ENCODE measurements around the gene DHX9.

The DHX9 gene

DNA sequence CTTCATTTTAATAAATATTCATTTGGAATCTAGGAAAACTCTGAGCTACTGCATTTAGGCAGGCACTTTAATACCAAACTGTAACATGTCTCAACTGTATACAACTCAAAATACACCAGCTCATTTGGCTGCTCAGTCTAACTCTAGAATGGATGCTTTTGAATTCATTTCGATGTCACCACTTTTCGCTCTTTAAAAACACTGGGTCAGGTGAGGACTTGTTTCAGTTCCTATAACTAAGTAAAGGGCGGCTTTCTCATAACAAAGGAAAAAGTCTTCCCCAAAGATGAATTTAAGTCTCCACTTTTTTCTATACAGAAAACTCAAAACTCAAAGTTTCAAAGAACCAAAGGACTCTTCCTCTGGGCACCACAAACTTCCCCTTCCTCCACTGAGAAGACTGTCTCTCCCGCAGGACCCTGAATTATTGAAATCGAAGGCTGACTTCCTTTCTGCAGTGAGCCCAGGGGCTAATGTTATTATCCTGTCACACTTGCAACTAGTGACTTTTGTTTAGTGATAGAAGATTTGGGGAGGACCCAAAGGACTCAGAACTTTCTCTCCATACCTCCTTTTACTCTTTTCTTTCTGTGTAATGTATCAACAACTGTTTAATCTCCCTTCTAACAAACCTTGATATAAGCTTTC, 9.7 kb upstream of the DHX9 start:
- H3K4me3 ChIP-seq (ENCODE audit: low read depth, low read length): no peak overlapping the region
- TF ChIP-seq, protein P1, sequence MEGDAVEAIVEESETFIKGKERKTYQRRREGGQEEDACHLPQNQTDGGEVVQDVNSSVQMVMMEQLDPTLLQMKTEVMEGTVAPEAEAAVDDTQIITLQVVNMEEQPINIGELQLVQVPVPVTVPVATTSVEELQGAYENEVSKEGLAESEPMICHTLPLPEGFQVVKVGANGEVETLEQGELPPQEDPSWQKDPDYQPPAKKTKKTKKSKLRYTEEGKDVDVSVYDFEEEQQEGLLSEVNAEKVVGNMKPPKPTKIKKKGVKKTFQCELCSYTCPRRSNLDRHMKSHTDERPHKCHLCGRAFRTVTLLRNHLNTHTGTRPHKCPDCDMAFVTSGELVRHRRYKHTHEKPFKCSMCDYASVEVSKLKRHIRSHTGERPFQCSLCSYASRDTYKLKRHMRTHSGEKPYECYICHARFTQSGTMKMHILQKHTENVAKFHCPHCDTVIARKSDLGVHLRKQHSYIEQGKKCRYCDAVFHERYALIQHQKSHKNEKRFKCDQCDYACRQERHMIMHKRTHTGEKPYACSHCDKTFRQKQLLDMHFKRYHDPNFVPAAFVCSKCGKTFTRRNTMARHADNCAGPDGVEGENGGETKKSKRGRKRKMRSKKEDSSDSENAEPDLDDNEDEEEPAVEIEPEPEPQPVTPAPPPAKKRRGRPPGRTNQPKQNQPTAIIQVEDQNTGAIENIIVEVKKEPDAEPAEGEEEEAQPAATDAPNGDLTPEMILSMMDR (IDR thresholded peaks at IDR 0.05; ENCODE audit: low read depth, low read length): no peak
- no peak for TF ChIP-seq POLR2A (IDR thresholded peaks at IDR 0.05; ENCODE audit: extremely low read depth, insufficient read length)
- no peak for TF ChIP-seq MYC (IDR thresholded peaks at IDR 0.05; ENCODE audit: low read depth, low read length)
- TF ChIP-seq, protein P2, sequence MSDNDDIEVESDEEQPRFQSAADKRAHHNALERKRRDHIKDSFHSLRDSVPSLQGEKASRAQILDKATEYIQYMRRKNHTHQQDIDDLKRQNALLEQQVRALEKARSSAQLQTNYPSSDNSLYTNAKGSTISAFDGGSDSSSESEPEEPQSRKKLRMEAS (IDR thresholded peaks at IDR 0.05; ENCODE audit: low read depth, low read length): no peak
- DNase-seq (ENCODE audit: low read depth): peak; percentile 45

DNA sequence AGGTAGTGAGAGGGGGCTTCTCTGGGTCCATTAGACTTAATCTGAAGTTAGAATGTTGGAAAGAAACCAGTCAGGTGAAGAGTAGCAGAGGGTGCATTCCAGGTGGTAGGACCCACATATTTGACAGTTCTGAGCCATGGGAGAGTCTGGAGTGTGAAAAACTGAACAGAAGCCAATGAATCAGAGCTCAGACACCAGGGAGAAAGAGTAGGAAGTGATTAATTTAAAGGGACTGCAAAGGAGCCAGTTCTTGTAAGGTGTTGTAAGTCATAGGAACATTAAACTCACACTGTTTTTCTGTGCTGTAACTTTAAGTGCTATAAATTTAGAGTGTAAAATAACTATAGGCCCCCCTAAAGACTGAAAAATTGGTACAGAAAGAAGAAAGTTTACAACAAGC, 5.9 kb upstream of the DHX9 start:
- no peak for DNase-seq (ENCODE audit: low read depth)
- no peak overlapping the region for H3K4me3 ChIP-seq (ENCODE audit: low read depth, low read length)
- TF ChIP-seq, protein P1 (IDR thresholded peaks at IDR 0.05; ENCODE audit: low read depth, low read length): no peak
- TF ChIP-seq POLR2A (IDR thresholded peaks at IDR 0.05; ENCODE audit: extremely low read depth, insufficient read length) (no peak), MYC (IDR thresholded peaks at IDR 0.05; ENCODE audit: low read depth, low read length) (no peak)
- TF ChIP-seq, protein P2 (IDR thresholded peaks at IDR 0.05; ENCODE audit: low read depth, low read length): no peak

DNA sequence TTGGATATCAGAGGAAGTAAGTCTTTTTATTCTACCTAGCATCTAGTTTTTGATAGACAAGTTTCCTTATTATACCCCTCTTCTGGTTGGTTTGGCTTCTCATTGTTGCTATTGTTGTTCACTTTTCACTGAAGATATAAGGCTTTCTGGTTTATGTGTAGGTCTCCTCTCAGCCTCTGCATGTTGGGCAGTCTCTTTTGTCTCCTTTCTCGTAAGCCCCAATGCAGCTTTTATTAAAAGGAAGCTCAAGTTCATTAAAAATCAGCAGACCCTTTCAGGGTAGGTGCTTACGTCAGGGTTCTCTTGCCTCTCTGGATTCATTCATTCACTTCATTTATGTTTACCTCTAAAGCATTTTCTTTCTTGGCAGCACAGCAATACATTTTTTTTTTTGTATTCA, 4.8 kb upstream of the DHX9 start:
- TF ChIP-seq, protein P2 (IDR thresholded peaks at IDR 0.05; ENCODE audit: low read depth, low read length): no peak
- no peak for TF ChIP-seq MYC (IDR thresholded peaks at IDR 0.05; ENCODE audit: low read depth, low read length)
- TF ChIP-seq, protein P1 (IDR thresholded peaks at IDR 0.05; ENCODE audit: low read depth, low read length): no peak
- TF ChIP-seq POLR2A (IDR thresholded peaks at IDR 0.05; ENCODE audit: extremely low read depth, insufficient read length): no peak
- no peak for DNase-seq (ENCODE audit: low read depth)
- H3K4me3 ChIP-seq (ENCODE audit: low read depth, low read length): no peak overlapping the region

DNA sequence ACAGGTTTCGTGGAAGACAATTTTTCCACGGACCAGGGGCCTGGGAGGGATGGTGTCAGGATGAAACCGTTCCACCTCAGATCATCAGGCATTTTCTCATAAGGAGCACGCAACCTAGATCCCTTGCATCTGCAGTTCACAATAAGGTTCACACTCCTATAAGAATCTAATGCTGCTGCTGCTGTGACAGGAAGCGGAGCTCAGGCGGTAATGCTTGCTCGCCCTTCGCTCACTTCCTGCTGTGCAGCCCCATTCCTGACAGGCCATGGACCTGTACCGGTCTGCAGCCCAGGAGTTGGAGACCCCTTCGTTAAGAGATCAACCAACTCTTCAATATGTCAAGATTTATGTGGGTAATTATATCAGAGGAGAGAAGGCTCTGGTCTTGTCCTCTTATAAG, 3.3 kb upstream of the DHX9 start:
- H3K4me3 ChIP-seq (ENCODE audit: low read depth, low read length): no peak overlapping the region
- TF ChIP-seq MYC (IDR thresholded peaks at IDR 0.05; ENCODE audit: low read depth, low read length) (no peak), POLR2A (IDR thresholded peaks at IDR 0.05; ENCODE audit: extremely low read depth, insufficient read length) (no peak)
- TF ChIP-seq, protein P1 (IDR thresholded peaks at IDR 0.05; ENCODE audit: low read depth, low read length): no peak
- TF ChIP-seq, protein P2 (IDR thresholded peaks at IDR 0.05; ENCODE audit: low read depth, low read length): no peak
- DNase-seq (ENCODE audit: low read depth): no peak

DNA sequence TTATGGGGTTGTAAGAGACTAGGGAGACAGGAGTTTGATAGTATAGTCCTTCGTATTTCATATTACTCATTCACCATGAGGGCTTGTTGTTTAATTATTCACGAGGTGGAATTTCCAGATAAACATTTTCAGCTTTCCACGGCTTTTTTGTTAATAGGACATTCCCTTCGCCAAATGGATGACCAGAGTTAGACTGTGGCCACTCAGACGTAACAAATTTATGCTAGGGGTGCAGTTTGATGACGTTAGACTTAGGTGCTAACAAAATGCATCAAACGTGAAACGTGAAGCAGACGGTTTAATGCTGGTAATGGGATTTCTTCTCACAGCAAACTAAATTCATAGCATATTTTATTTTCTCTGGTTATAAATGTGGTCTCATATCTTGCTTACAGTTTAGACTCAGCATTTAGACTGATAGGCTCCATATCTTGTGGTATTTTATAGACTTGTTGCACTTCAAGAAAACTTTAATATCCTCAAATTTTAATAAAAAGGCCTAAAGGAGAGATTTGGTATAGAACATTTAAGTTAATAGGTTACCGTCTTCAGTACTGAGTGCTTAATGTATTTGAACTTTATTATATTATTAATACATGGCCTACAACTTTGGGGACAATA, 2.3 kb downstream of the DHX9 start:
- TF ChIP-seq, protein P1 (IDR thresholded peaks at IDR 0.05; ENCODE audit: low read depth, low read length): no peak
- TF ChIP-seq POLR2A (IDR thresholded peaks at IDR 0.05; ENCODE audit: extremely low read depth, insufficient read length) (no peak), MYC (IDR thresholded peaks at IDR 0.05; ENCODE audit: low read depth, low read length) (no peak)
- TF ChIP-seq, protein P2 (IDR thresholded peaks at IDR 0.05; ENCODE audit: low read depth, low read length): no peak
- H3K4me3 ChIP-seq (ENCODE audit: low read depth, low read length): peak overlapping the region; percentile 87
- DNase-seq (ENCODE audit: low read depth): peak; percentile 55

All from NB4 (cell line).